NCI-H146 treated with DMSO at 0.1 percent for 48 hours (cell line): ENCODE measurements around the gene ZBED6.

Experiments
- DNase-seq: peaks from one replicate; lab custom pipeline; 2025; ENCODE audit not compliant: unreplicated experiment; lab: John Stamatoyannopoulos, UW

The ZBED6 gene

DNA sequence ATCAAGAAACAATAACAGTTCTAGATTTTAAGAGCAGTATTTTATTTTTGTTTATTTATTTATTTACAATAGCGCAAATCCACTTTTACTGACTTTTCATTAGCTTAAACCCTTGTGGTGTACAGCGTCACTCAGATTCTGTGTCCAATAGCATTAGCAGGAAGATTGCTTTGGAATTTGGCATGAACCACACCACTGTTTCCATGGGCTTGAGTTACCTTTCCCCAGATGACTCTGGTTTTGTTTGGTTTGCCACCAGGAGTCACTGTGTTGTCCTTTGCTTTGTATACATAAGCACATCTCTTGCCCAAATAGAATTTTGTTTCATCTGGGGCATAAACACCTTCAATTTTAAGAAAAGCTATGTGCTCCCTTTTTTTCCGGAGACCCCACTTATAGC, 40.1 kb downstream of the ZBED6 start:
- no peak for DNase-seq

- no peak for DNase-seq
Measured at GRCh38 chr1:203839081-203839480, 43.7 kb downstream of the ZBED6 start.

DNA sequence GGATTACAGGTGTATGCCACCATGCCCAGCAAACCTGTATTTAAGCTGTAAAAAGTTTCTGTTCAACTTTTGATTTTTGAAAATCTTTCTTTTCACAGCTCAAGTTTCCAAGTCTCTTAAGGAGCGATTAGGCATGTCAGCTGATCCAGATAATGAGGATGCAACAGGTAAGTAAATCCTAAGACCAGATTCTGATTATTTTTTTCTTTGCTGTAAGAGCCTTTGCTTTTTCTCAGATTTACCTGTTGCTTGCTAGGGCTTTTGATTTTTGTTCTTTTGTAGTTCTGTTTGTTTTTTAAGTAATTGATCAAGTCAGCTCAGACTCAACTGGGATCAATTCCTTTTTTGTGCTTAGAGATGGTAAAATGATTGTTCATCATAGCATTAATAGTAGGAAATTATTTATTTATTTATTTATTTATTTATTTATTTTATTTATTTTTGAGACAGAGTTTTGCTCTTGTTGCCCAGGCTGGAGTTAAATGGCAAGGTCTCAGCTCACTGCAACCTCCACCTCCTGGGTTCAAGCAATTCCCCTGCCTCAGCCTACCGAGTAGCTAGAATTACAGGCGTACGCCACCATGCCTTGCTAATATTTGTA, 44.9 kb downstream of the ZBED6 start:
- DNase-seq, result no peak

GRCh38 chr1:203842559-203842876, 47.1 kb downstream of the ZBED6 start:
- no peak for DNase-seq

DNA sequence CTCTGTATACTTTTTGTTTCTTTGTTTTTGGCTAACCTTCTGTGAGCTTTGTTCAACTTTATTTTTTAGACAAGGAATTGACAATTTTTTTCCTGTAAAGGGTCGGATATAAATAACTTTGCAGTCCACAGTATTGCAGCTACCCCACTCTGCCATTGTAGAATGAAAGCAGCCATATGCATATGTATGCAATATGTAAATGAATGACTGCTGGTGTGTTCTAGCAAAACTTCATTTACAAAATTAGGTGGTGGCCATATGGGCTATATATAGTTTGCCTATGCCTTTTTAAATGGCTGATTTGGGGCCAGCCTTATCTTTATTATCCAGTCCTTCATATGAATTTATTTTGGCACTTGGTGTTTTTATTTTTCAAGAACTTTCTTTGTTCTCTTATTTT, 48.0 kb downstream of the ZBED6 start:
- no peak for DNase-seq
